Measurements from ENCODE around the gene ARRDC1.

Gene ARRDC1

DNA sequence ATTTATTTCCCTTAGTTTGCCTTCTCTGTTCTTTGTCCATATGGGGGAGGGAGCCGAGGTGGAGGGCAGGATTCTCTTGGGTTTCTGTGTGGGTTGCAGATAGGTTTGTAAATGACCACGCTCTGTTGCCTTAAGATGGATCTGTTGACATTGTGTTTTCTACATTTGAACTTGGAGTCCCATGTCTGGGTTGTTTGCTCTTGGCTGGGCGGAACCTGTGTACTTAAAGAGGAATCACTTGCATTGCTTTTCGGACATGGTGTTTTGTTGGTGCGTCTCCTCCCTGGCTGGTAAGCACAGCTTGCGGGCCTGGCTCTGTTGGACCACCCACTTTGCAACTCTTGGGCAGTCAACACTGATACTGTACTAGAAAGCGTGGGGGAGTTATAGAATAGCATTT lies 59.2 kb downstream of the ARRDC1 start:
- Histone ChIP-seq H3K4me3 (ENCODE audit: low read depth, low read length) (no peak overlapping the region), H3K9me3 (ENCODE audit: control insufficient read depth, insufficient read depth, low read depth, low read length) (no peaks in the 10 kb centered on the region), H3K36me3 (ENCODE audit: control insufficient read depth in 2 of 2, insufficient read depth in 1 of 2, low read length in 2 of 2) (peaks cover 0 to 4% of the 10 kb centered on the region in 2 experiments; a peak in 2 of 3 replicates), H3K4me1 (ENCODE audit: control insufficient read depth, insufficient read depth, low read length) (no peaks in the 10 kb centered on the region), H3K27ac (ENCODE audit: extremely low read depth, low read depth, low read length) (no peak overlapping the region)
- CTCF ChIA-PET: interaction anchor here (0.7 to 1.2 kb wide), 5 partner anchors 8 to 881 kb away, joined by 3 to 7 read pairs (median 3); no protein-coding TSS in a partner anchor
- TF ChIP-seq ZBTB17 (tag by site-specific recombination; IDR thresholded peaks at IDR 0.05) (peak; percentile 43; the same call in 1 of the 2 replicates), ZFP41 (tag by site-specific recombination; IDR thresholded peaks at IDR 0.05; ENCODE audit: borderline replicate concordance) (no peak), ZFHX2 (tag by site-specific recombination; conservative IDR thresholded peaks at IDR 0.05) (peak; percentile 59), ZNF670 (tag by site-specific recombination; IDR thresholded peaks at IDR 0.05; ENCODE audit: low read depth) (no peak), YY2 (tag by site-specific recombination; IDR thresholded peaks at IDR 0.05) (no peak), ZNF530 (tag by site-specific recombination; IDR thresholded peaks at IDR 0.05; ENCODE audit: low read depth) (no peak), EGR2 (tag by site-specific recombination; IDR thresholded peaks at IDR 0.05; ENCODE audit: low read depth) (peak; percentile 69; the same call in 1 of the 2 replicates), OVOL3 (tag by site-specific recombination; IDR thresholded peaks at IDR 0.05) (no peak)
- TF ChIP-seq, protein P1, sequence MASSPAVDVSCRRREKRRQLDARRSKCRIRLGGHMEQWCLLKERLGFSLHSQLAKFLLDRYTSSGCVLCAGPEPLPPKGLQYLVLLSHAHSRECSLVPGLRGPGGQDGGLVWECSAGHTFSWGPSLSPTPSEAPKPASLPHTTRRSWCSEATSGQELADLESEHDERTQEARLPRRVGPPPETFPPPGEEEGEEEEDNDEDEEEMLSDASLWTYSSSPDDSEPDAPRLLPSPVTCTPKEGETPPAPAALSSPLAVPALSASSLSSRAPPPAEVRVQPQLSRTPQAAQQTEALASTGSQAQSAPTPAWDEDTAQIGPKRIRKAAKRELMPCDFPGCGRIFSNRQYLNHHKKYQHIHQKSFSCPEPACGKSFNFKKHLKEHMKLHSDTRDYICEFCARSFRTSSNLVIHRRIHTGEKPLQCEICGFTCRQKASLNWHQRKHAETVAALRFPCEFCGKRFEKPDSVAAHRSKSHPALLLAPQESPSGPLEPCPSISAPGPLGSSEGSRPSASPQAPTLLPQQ (tag by site-specific recombination; IDR thresholded peaks at IDR 0.05): no peak
- TF ChIP-seq, protein P2, sequence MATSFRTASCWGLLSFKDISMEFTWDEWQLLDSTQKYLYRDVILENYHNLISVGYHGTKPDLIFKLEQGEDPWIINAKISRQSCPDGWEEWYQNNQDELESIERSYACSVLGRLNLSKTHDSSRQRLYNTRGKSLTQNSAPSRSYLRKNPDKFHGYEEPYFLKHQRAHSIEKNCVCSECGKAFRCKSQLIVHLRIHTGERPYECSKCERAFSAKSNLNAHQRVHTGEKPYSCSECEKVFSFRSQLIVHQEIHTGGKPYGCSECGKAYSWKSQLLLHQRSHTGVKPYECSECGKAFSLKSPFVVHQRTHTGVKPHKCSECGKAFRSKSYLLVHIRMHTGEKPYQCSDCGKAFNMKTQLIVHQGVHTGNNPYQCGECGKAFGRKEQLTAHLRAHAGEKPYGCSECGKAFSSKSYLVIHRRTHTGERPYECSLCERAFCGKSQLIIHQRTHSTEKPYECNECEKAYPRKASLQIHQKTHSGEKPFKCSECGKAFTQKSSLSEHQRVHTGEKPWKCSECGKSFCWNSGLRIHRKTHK (tag by site-specific recombination; IDR thresholded peaks at IDR 0.05): no peak
- POLR2A ChIA-PET: interaction anchor here (0.7 kb wide), 1 partner anchor 79 kb away, joined by 4 read pairs; no protein-coding TSS in a partner anchor
